Coronary artery (tissue), 2 donors: ENCODE measurements around the gene TRA2B.

Experiments
- DNase-seq: peaks from one replicate; pipeline ENCODE4 v3.0.0-alpha.2; 2017; ENCODE audit warnings: low spot score
- H3K27ac ChIP-seq, 2 donors: fragments of 200-600 bp; sonication (generic); one replicate each; pipeline ENCODE4 v1.5.1; 2016 to 2019
- H3K4me3 ChIP-seq: fragments of 200-600 bp; sonication (generic); 2 replicates; pipeline ENCODE4 v1.5.1; 2016; ENCODE audit warnings: mild to moderate bottlenecking, moderate library complexity
- TF ChIP-seq, protein P1 (sequence below): fragments of 200-600 bp; sonication (generic); IDR thresholded peaks from one replicate; pipeline ENCODE4 v1.5.1; 2019; ENCODE audit warnings: antibody characterized with exemption

TRA2B gene

DNA sequence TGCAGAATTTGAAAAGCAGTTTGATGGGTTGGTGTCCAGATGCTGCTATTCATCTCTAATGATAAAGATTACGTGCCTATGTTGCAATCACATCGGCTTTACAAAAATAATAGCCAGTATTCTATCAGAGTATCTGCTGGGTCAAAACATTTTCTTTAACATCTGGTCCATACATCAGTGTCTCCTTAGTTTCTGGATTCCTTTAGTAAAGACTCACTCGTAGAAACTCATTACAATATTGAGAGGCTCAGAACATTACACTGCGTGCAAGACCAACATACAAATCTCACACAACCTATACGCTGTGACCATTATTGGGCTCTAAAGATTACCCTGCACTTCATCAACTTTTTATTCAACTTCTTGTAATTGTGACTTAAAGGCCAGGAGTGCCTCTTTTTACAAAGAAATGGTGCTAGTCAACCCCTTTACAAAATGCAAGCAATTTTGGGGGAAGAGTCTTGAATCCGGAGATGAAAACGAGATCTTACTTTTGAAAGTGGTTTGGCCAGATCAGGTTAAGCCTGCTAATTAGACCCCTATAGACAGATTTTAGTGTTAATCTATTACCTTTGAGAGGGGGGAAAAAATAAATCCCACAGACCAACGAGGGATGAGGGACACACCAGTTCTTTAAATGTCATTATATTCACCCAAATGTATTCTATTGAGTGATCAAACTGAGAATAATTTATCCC is 2.9 kb downstream of the TRA2B start:
- H3K27ac ChIP-seq: peak overlapping the region; percentile 29 to 99
- H3K4me3 ChIP-seq: peak overlapping the region; percentile 88
- TF ChIP-seq, protein P1, sequence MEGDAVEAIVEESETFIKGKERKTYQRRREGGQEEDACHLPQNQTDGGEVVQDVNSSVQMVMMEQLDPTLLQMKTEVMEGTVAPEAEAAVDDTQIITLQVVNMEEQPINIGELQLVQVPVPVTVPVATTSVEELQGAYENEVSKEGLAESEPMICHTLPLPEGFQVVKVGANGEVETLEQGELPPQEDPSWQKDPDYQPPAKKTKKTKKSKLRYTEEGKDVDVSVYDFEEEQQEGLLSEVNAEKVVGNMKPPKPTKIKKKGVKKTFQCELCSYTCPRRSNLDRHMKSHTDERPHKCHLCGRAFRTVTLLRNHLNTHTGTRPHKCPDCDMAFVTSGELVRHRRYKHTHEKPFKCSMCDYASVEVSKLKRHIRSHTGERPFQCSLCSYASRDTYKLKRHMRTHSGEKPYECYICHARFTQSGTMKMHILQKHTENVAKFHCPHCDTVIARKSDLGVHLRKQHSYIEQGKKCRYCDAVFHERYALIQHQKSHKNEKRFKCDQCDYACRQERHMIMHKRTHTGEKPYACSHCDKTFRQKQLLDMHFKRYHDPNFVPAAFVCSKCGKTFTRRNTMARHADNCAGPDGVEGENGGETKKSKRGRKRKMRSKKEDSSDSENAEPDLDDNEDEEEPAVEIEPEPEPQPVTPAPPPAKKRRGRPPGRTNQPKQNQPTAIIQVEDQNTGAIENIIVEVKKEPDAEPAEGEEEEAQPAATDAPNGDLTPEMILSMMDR: no peak
- no peak for DNase-seq

DNA sequence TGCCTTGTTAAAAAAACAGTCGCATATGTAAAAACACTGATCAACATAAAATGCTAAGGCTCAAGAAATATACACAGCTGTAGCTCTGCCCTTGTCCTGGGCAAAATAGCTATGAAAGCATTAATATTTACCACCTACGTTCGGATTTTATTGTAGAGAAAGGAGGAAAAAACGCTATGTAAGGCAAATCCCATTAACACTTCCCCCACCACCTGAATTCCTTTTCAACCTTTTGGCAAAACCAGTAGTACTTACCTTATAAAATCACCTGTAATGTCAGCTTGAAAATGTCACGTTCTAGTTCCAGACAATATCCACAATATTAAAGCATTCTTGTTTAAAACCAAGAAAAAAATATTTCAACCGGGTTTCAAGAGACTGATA is 3.6 kb downstream of the TRA2B start:
- Histone ChIP-seq H3K4me3 (peak overlapping the region; percentile 88), H3K27ac (peak overlapping the region in 1 of 2 donors; percentile 15)
- TF ChIP-seq, protein P1: no peak
- DNase-seq: no peak

DNA sequence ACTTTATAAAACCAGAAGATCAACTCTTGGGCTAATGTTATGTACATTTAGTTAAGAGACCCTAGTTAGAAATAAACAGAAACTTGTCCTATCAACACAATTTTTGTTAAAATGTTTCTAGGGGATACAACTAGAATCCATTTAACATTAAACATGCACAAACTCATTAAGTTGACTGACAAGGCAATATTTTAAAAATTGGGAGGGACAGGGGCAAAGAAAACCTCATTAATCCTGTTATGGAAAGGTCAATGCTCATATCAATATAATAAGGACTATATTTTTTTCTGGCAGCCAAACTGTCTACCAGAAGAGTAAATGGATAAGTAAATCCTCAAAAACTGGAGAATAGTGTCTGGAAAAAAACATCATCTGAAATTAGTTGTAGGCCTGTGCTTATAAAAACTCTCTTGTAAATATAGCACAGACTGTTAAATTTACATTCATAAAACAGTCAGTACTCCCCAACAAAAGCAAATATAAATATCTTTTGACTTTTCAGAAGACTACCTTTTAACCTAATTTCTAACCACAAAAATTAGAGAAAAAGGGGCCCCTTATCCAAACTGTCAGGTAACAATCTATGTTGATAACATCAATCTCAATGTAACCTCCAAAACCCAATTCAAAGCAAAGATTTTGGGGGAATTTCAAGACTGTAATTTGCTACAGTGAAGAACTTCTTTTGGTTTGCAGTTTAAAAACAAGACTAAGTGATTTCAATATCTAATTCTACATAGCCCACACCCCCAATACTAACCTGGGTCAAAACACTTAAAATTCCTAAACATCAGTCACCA is 4.2 kb downstream of the TRA2B start:
- TF ChIP-seq, protein P1: no peak
- DNase-seq: no peak
- Histone ChIP-seq H3K4me3 (peak overlapping the region; percentile 88), H3K27ac (peak overlapping the region in 1 of 2 donors; percentile 15)

GRCh38 chr3:185931777-185932612 is 5.8 kb downstream of the TRA2B start:
- peak overlapping the region in 1 of 2 donors; percentile 15 for H3K27ac ChIP-seq
- TF ChIP-seq, protein P1: no peak
- no peak for DNase-seq
- peak overlapping the region; percentile 88 for H3K4me3 ChIP-seq

DNA sequence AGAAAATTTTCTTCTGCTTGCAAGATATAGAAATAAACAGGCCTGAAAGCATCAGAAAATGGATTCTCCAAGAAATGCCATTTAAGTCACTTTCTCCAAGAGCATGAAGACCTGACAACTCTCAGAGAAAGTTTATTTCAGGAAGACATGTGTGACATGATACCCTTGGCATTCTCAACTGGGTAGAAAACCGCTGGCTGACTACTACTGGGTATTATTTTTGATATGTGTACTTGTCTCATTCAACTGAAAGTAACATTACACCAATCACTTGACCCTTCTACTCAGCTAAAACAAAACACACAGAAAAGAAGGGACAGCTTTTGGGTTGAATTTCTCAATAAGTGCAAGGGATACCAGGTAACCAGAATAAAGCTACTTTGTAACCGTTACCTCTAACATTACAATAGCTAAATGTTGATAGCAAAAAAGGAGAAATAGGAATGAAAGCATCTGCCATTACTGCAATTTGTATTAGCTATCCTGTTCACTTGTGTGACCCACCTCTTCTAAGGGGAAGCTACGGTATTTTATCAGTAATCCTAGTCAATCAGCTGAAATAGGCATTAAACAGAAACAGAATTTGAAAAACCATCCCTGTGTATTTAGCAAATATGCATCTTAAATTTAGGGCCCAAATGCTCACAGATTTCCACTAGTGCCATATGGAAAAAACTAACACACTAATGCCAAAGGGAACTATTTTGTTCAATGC is 7.3 kb downstream of the TRA2B start:
- DNase-seq: no peak
- TF ChIP-seq, protein P1: no peak
- peak overlapping the region; percentile 52 for H3K4me3 ChIP-seq
- H3K27ac ChIP-seq: peak overlapping the region in 1 of 2 donors; percentile 30
